C4-2B (cell line): Measurements from ENCODE around the gene ERCC1.

ENCODE experiments used
- CTCF ChIP-seq: fragments of 450-650 bp; conservative IDR thresholded peaks from 2 replicates; pipeline ENCODE4 v1.5.1; 2017; ENCODE audit warnings: mild to moderate bottlenecking
- ZFX ChIP-seq: fragments of 450-650 bp; IDR thresholded peaks from 2 replicates; pipeline ENCODE4 v1.6.1; 2017

GRCh38 chr19:45421947-45422498, 1.7 kb downstream of the ERCC1 start:
- TF ChIP-seq CTCF: no peak
- no peak for TF ChIP-seq ZFX
